ENCODE data around the gene EVX2. TPM values are rescaled to one million over a fixed set of nuclear protein-coding genes. Genes with fewer than 3 reads are reported as not detected.
A peak's percentile ranks its signal among the peaks of the same experiment; 100 is the strongest.

Gene EVX2
- total RNA-seq, 1 donor from 2014 or later = under 0.01 TPM

GRCh38 chr2:176076796-176077195, 7.0 kb downstream of the EVX2 start:
- no peaks in the 10 kb centered on the region for H3K36me3 ChIP-seq (ENCODE audit: control insufficient read depth in 3 of 3, insufficient read depth in 3 of 3, low read length in 3 of 3)
- no peak overlapping the region for H3K27ac ChIP-seq (ENCODE audit: low read depth, low read length)
- peaks cover 0 to 1% (median 0%) of the 10 kb centered on the region in 3 donors for H3K9me3 ChIP-seq (ENCODE audit: control insufficient read depth in 3 of 3, low read length in 3 of 3)
- H3K4me1 ChIP-seq (ENCODE audit: control insufficient read depth in 3 of 3, insufficient read depth in 3 of 3, low read length in 3 of 3) = peaks cover 6 to 19% (median 17%) of the 10 kb centered on the region in 3 donors
- no peak overlapping the region for H3K4me3 ChIP-seq (ENCODE audit: low read length in 3 of 3)
- no peak overlapping the region for H3K9ac ChIP-seq (ENCODE audit: low read depth in 1 of 3, low read length in 3 of 3)
- H3K27me3 ChIP-seq (ENCODE audit: control insufficient read depth in 3 of 3, insufficient read depth in 3 of 3, low read length in 3 of 3) = peaks cover 90 to 94% (median 92%) of the 10 kb centered on the region in 3 donors

- Histone ChIP-seq H3K9ac (ENCODE audit: low read depth in 1 of 3, low read length in 3 of 3) (no peak overlapping the region), H3K4me1 (ENCODE audit: control insufficient read depth in 3 of 3, insufficient read depth in 3 of 3, low read length in 3 of 3) (peaks cover 6 to 19% (median 17%) of the 10 kb centered on the region in 3 donors), H3K9me3 (ENCODE audit: control insufficient read depth in 3 of 3, low read length in 3 of 3) (peaks cover 0 to 1% (median 0%) of the 10 kb centered on the region in 3 donors), H3K36me3 (ENCODE audit: control insufficient read depth in 3 of 3, insufficient read depth in 3 of 3, low read length in 3 of 3) (no peaks in the 10 kb centered on the region), H3K4me3 (ENCODE audit: low read length in 3 of 3) (no peak overlapping the region), H3K27me3 (ENCODE audit: control insufficient read depth in 3 of 3, insufficient read depth in 3 of 3, low read length in 3 of 3) (peaks cover 90 to 94% (median 92%) of the 10 kb centered on the region in 3 donors), H3K27ac (ENCODE audit: low read depth, low read length) (no peak overlapping the region)
Measured at GRCh38 chr2:176076063-176076462, 7.7 kb downstream of the EVX2 start.

- H3K4me1 ChIP-seq (ENCODE audit: control insufficient read depth in 3 of 3, insufficient read depth in 3 of 3, low read length in 3 of 3) = peaks cover 6 to 15% (median 13%) of the 10 kb centered on the region in 3 donors
Measured at GRCh38 chr2:176075481-176075880, 8.3 kb downstream of the EVX2 start.

GRCh38 chr2:176074919-176075425, 8.8 kb downstream of the EVX2 start:
- no peaks in the 10 kb centered on the region for H3K36me3 ChIP-seq (ENCODE audit: control insufficient read depth in 3 of 3, insufficient read depth in 3 of 3, low read length in 3 of 3)
- peaks cover 6 to 13% (median 12%) of the 10 kb centered on the region in 3 donors for H3K4me1 ChIP-seq (ENCODE audit: control insufficient read depth in 3 of 3, insufficient read depth in 3 of 3, low read length in 3 of 3)
- no peak overlapping the region for H3K9ac ChIP-seq (ENCODE audit: low read depth in 1 of 3, low read length in 3 of 3)
- H3K27me3 ChIP-seq (ENCODE audit: control insufficient read depth in 3 of 3, insufficient read depth in 3 of 3, low read length in 3 of 3) = peaks cover 94 to 96% (median 95%) of the 10 kb centered on the region in 3 donors
- H3K4me3 ChIP-seq (ENCODE audit: low read length in 3 of 3) = no peak overlapping the region
- H3K27ac ChIP-seq (ENCODE audit: low read depth, low read length) = no peak overlapping the region
- H3K9me3 ChIP-seq (ENCODE audit: control insufficient read depth in 3 of 3, low read length in 3 of 3) = peaks cover 0 to 1% (median 0%) of the 10 kb centered on the region in 3 donors

More at GRCh38 chr2:176075481-176075880, 8.3 kb downstream of the EVX2 start:
- H3K9me3 ChIP-seq (ENCODE audit: control insufficient read depth in 3 of 3, low read length in 3 of 3) = peaks cover 0 to 1% (median 0%) of the 10 kb centered on the region in 3 donors
- H3K27me3 ChIP-seq (ENCODE audit: control insufficient read depth in 3 of 3, insufficient read depth in 3 of 3, low read length in 3 of 3) = peaks cover 90 to 94% (median 92%) of the 10 kb centered on the region in 3 donors
- no peak overlapping the region for H3K9ac ChIP-seq (ENCODE audit: low read depth in 1 of 3, low read length in 3 of 3)
- H3K4me3 ChIP-seq (ENCODE audit: low read length in 3 of 3) = no peak overlapping the region
- H3K27ac ChIP-seq (ENCODE audit: low read depth, low read length) = no peak overlapping the region
- H3K36me3 ChIP-seq (ENCODE audit: control insufficient read depth in 3 of 3, insufficient read depth in 3 of 3, low read length in 3 of 3) = no peaks in the 10 kb centered on the region

GRCh38 chr2:176072951-176073904, 10.5 kb downstream of the EVX2 start:
- H3K9me3 ChIP-seq (ENCODE audit: control insufficient read depth in 3 of 3, low read length in 3 of 3) = peaks cover 0 to 1% (median 0%) of the 10 kb centered on the region in 3 donors
- peaks cover 7 to 12% (median 11%) of the 10 kb centered on the region in 3 donors for H3K4me1 ChIP-seq (ENCODE audit: control insufficient read depth in 3 of 3, insufficient read depth in 3 of 3, low read length in 3 of 3)
- no peak overlapping the region for H3K9ac ChIP-seq (ENCODE audit: low read depth in 1 of 3, low read length in 3 of 3)
- no peak overlapping the region for H3K4me3 ChIP-seq (ENCODE audit: low read length in 3 of 3)
- no peak overlapping the region for H3K27ac ChIP-seq (ENCODE audit: low read depth, low read length)
- peaks cover 95 to 97% (median 95%) of the 10 kb centered on the region in 3 donors for H3K27me3 ChIP-seq (ENCODE audit: control insufficient read depth in 3 of 3, insufficient read depth in 3 of 3, low read length in 3 of 3)
- H3K36me3 ChIP-seq (ENCODE audit: control insufficient read depth in 3 of 3, insufficient read depth in 3 of 3, low read length in 3 of 3) = no peaks in the 10 kb centered on the region

GRCh38 chr2:176072292-176072669, 11.5 kb downstream of the EVX2 start:
- H3K4me3 ChIP-seq (ENCODE audit: low read length in 3 of 3) = no peak overlapping the region
- H3K9me3 ChIP-seq (ENCODE audit: control insufficient read depth in 3 of 3, low read length in 3 of 3) = peaks cover 0 to 1% (median 0%) of the 10 kb centered on the region in 3 donors
- no peaks in the 10 kb centered on the region for H3K36me3 ChIP-seq (ENCODE audit: control insufficient read depth in 3 of 3, insufficient read depth in 3 of 3, low read length in 3 of 3)
- peaks cover 17 to 20% (median 20%) of the 10 kb centered on the region in 3 donors for H3K4me1 ChIP-seq (ENCODE audit: control insufficient read depth in 3 of 3, insufficient read depth in 3 of 3, low read length in 3 of 3)
- H3K27me3 ChIP-seq (ENCODE audit: control insufficient read depth in 3 of 3, insufficient read depth in 3 of 3, low read length in 3 of 3) = peaks cover 97 to 99% (median 97%) of the 10 kb centered on the region in 3 donors
- H3K27ac ChIP-seq (ENCODE audit: low read depth, low read length) = no peak overlapping the region
- no peak overlapping the region for H3K9ac ChIP-seq (ENCODE audit: low read depth in 1 of 3, low read length in 3 of 3)

GRCh38 chr2:176071330-176072291, 12.2 kb downstream of the EVX2 start:
- H3K9ac ChIP-seq (ENCODE audit: low read depth in 1 of 3, low read length in 3 of 3) = no peak overlapping the region
- no peak overlapping the region for H3K4me3 ChIP-seq (ENCODE audit: low read length in 3 of 3)
- H3K27me3 ChIP-seq (ENCODE audit: control insufficient read depth in 3 of 3, insufficient read depth in 3 of 3, low read length in 3 of 3) = peaks cover 94 to 99% (median 98%) of the 10 kb centered on the region in 3 donors
- no peaks in the 10 kb centered on the region for H3K36me3 ChIP-seq (ENCODE audit: control insufficient read depth in 3 of 3, insufficient read depth in 3 of 3, low read length in 3 of 3)
- no peak overlapping the region for H3K27ac ChIP-seq (ENCODE audit: low read depth, low read length)
- H3K4me1 ChIP-seq (ENCODE audit: control insufficient read depth in 3 of 3, insufficient read depth in 3 of 3, low read length in 3 of 3) = peaks cover 21 to 26% (median 24%) of the 10 kb centered on the region in 3 donors
- peaks cover 0 to 1% (median 0%) of the 10 kb centered on the region in 3 donors for H3K9me3 ChIP-seq (ENCODE audit: control insufficient read depth in 3 of 3, low read length in 3 of 3)

- Histone ChIP-seq H3K4me1 (ENCODE audit: control insufficient read depth in 3 of 3, insufficient read depth in 3 of 3, low read length in 3 of 3) (peaks cover 21 to 26% (median 24%) of the 10 kb centered on the region in 3 donors), H3K4me3 (ENCODE audit: low read length in 3 of 3) (peak overlapping the region in 2 of 3 donors; percentile 65 to 69), H3K36me3 (ENCODE audit: control insufficient read depth in 3 of 3, insufficient read depth in 3 of 3, low read length in 3 of 3) (no peaks in the 10 kb centered on the region), H3K27me3 (ENCODE audit: control insufficient read depth in 3 of 3, insufficient read depth in 3 of 3, low read length in 3 of 3) (peaks cover 71 to 79% (median 76%) of the 10 kb centered on the region in 3 donors), H3K27ac (ENCODE audit: low read depth, low read length) (no peak overlapping the region), H3K9ac (ENCODE audit: low read depth in 1 of 3, low read length in 3 of 3) (no peak overlapping the region), H3K9me3 (ENCODE audit: control insufficient read depth in 3 of 3, low read length in 3 of 3) (no peaks in the 10 kb centered on the region)
Measured at GRCh38 chr2:176068419-176068832, 15.3 kb downstream of the EVX2 start.
